Stimulated activated CD8-positive, alpha-beta memory T cell treated with anti-CD3 and anti-CD28 coated beads, Interleukin-4, amount 100 ng/mL, for 24 hours (primary cell): ENCODE data around the gene GTF3C6.
"Not testable (repeated sequence)": the region's sequence is repeated elsewhere in the genome, so short reads cannot be mapped to it uniquely, and the experiment has no call there.

Experiments used
- DNase-seq: peaks from one replicate; pipeline ENCODE4 v3.0.0-alpha.2; 2020; ENCODE audit warnings: low read depth

The GTF3C6 gene

GRCh38 chr6:110979565-110980101 lies 21.1 kb downstream of the GTF3C6 start:
- DNase-seq, result no peak

- DNase-seq, result no peak
Observed at GRCh38 chr6:110980227-110980626, 21.7 kb downstream of the GTF3C6 start.

GRCh38 chr6:110980648-110981047 lies 22.1 kb downstream of the GTF3C6 start:
- DNase-seq, result no peak

- no peak for DNase-seq
Observed at GRCh38 chr6:110981202-110981600, 22.7 kb downstream of the GTF3C6 start.

- DNase-seq, result no peak
Observed at GRCh38 chr6:110990840-110991576, 32.5 kb downstream of the GTF3C6 start.

GRCh38 chr6:110996691-110997090 lies 38.2 kb downstream of the GTF3C6 start:
- DNase-seq, result no peak

GRCh38 chr6:110999634-111000270 lies 41.2 kb downstream of the GTF3C6 start:
- DNase-seq, result no peak

- DNase-seq, result no peak
Observed at GRCh38 chr6:111002350-111002749, 43.8 kb downstream of the GTF3C6 start.

- no peak for DNase-seq
Observed at GRCh38 chr6:111011360-111012142, 53.0 kb downstream of the GTF3C6 start.

- DNase-seq, result no peak
Observed at GRCh38 chr6:111012143-111012452, 53.6 kb downstream of the GTF3C6 start.

GRCh38 chr6:111012520-111012919 lies 54.0 kb downstream of the GTF3C6 start:
- DNase-seq, result not testable (repeated sequence)

- no peak for DNase-seq
Observed at GRCh38 chr6:111013144-111013915, 54.8 kb downstream of the GTF3C6 start.

- DNase-seq, result no peak
Observed at GRCh38 chr6:111015389-111016124, 57.1 kb downstream of the GTF3C6 start.

- DNase-seq, result not testable (repeated sequence)
Observed at GRCh38 chr6:111017241-111017640, 58.7 kb downstream of the GTF3C6 start.
